Cardiac fibroblast (primary cell): ENCODE data around the gene LHX6.
A peak's percentile ranks its signal among the peaks of the same experiment; 100 is the strongest.

Source experiments
- DNase-seq, 2 donors: peaks; one replicate each; pipeline versions ENCODE4 v3.0.0 to v3.0.0-alpha.2; 2010; ENCODE audit warnings: low read depth in 2 of 2
- H3K4me3 ChIP-seq, 2 donors: replicated peaks in 1 of 2; 1 replicate in 1 of 2; 2 replicates in 1 of 2; pipeline ENCODE4 v1.5.1; 2011; ENCODE audit warnings: low read depth in 2 of 2, low read length in 2 of 2, mild to moderate bottlenecking in 2 of 2, moderate library complexity in 1 of 2
- TF ChIP-seq, protein P1 (sequence below): IDR thresholded peaks from one replicate; pipeline ENCODE4 v1.5.1; 2011; ENCODE audit warnings: low read depth, mild to moderate bottlenecking, low read length, inconsistent platforms

LHX6 gene

DNA sequence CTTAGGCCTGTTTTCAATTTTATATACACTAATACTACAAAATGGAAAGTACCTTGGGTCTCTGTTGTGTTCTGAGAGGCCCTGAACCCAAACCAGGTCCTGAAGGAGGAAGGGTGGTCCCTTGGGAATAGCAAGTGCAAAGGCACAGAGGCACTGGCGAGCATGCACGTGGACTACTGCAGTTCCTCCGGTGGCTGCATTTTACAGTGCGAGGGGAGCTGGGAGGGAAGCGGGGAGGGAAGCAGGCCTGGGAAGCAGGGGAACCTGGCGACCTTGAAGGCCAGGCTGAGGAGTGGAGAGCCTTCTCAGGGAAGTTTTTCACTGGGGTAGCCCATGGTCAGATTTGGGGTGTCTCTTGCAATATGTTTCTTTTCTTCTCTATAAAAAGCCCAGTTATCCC is 35.1 kb downstream of the LHX6 start:
- TF ChIP-seq, protein P1, sequence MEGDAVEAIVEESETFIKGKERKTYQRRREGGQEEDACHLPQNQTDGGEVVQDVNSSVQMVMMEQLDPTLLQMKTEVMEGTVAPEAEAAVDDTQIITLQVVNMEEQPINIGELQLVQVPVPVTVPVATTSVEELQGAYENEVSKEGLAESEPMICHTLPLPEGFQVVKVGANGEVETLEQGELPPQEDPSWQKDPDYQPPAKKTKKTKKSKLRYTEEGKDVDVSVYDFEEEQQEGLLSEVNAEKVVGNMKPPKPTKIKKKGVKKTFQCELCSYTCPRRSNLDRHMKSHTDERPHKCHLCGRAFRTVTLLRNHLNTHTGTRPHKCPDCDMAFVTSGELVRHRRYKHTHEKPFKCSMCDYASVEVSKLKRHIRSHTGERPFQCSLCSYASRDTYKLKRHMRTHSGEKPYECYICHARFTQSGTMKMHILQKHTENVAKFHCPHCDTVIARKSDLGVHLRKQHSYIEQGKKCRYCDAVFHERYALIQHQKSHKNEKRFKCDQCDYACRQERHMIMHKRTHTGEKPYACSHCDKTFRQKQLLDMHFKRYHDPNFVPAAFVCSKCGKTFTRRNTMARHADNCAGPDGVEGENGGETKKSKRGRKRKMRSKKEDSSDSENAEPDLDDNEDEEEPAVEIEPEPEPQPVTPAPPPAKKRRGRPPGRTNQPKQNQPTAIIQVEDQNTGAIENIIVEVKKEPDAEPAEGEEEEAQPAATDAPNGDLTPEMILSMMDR, result no peak
- no peak overlapping the region for H3K4me3 ChIP-seq
- DNase-seq, result no peak

DNA sequence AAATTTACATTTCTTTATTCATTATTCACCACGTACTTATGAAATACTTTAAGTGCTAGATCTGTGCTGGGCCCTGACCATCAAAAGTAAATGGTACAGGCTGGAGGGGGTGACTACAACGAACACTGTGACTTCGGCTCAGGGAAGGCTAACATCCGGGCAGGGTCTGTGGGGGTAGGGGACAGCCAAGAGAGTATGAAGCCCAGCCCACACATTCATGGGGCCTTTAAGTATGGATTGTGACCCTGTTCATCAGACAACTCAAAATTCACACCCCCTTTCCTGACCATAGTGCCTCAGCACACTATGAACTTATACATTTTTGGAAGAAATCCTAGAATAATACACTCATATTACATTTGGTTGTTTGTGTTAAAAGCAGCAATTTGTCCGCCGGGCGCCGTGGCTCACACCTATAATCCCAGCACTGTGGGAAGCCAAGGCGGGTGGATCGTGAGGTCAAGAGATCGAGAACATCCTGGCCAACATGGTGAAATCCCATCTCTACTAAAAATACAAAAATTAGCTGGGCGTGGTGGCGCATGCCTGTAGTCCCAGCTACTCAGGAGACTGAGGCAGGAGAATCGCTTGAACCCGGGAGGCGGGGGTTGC is 35.7 kb downstream of the LHX6 start:
- no peak for DNase-seq
- H3K4me3 ChIP-seq, result no peak overlapping the region
- TF ChIP-seq, protein P1, result no peak

DNA sequence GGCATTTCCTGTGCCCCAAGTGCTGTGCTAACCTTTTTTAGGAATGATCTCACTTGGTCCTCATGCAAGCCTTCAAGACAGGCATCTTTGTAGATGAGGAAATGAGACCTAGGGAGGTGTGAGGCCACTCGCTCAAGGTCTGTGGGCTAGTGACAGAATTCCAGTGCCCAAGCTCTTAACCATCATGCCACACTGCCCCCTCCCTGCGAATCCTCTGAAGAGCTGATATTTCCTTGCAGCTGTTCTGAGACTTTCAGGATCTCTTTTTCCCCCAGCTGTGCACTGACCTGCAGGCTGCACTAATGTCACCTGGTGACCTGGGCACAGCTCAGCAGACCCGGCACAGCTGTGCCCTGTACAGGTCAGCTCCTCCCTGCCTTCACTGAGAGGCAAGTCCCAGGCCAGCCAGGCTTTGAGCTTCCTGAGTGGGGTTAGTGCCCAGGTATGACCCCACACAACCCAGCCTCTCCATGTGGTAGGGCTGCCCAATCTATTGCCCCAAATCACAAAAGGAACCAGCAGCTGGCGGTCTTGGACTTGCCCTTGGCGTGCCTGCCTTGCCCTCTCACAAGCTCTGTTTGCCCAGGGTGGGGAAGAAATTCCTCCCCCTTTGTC is 36.4 kb downstream of the LHX6 start:
- DNase-seq, result no peak
- TF ChIP-seq, protein P1, result no peak
- no peak overlapping the region for H3K4me3 ChIP-seq

DNA sequence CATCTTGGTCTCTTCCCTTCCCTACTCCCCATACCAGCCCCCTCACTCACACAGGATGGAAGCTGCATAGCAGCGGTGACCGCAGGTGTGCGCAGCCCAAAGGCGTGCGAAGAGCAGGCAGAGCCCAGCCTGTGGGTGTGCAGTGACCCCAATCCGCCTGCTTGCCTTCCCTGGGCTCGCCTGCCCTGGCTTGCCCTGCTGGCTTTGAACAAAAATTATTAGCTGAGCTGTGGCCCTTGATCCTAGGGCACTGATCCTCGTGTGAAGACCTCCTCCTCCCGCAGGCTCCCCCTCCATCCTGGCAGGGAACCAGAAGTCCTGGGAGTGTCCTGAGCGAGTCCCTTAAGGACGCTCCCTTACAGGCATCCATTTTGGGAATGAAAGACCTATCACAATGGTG is 37.2 kb downstream of the LHX6 start:
- TF ChIP-seq, protein P1, result no peak
- DNase-seq, result no peak

DNA sequence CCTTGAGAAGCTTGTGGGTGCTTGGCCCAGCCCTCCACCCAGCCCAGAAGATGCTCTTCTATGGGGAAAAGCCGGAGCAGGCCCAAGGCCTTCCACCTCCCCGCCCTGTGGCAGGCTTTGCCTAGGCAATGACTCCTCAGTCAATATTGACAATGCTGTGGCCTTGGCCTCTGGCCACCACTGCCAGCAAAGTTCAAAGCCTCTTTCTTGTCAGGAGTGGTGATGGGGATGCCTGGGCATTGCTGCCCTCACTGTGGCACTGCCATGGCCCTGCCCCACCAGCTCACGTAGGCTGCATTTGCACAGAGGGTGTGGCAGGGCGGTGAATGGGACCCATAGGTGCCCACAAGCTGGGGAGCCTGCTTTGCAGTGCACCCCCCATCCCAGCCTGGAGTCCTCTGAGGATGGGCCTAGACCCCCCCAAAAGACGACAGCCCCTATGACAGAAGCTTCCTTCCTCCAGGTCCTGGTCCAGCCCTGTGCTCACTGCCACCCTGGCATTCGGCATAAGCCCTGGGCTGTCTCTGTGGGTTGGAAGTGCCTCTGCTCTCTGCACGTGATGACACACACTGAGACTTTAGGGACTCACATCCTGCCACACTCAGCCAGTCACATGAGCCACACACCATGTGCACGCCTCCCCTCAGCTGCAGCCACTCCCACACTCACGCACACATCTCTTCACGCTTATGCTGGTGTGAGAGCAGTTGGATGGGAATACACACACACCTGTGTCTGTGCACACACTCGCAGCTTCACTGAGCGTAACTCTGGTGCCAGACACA is 38.0 kb downstream of the LHX6 start:
- peak in 1 of 2 donors; percentile 20 for DNase-seq
- TF ChIP-seq, protein P1, result no peak
- H3K4me3 ChIP-seq, result no peak overlapping the region

More for the DNA sequence above, 37.2 kb downstream of the LHX6 start:
- H3K4me3 ChIP-seq, result no peak overlapping the region

DNA sequence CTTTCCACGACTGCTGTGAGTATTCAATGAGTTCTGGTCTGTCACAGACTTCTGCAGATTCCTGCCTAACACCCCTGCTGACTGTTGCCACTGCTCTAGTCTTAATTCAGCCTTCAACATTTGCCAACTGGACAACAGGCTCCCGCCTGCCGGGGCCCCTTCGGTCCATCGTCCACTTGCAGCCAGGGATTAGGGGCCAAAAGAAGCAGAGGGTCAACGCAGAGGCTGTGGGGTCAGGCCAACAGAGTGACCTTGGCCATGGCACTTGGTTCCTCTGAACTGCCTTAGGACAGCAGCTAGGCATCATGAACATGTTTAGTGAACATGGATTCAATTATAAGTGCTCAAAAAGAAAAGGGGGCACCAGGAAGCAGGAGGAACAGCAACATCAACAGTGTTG is 40.4 kb downstream of the LHX6 start:
- no peak overlapping the region for H3K4me3 ChIP-seq
- no peak for DNase-seq
- TF ChIP-seq, protein P1, result no peak
